ENCODE data around the gene RAB25. TPM values are rescaled to one million over a fixed set of nuclear protein-coding genes. Genes with fewer than 3 reads are reported as not detected.
A peak's percentile ranks its signal among the peaks of the same experiment; 100 is the strongest.
"Not testable (repeated sequence)": the region's sequence is repeated elsewhere in the genome, so short reads cannot be mapped to it uniquely, and the experiment has no call there.

The RAB25 gene
- not detected for polyA plus RNA-seq (2013, experiment 1 of 2; ENCODE audit: insufficient read length)
- polyA plus RNA-seq (2013, experiment 2 of 2; ENCODE audit: insufficient read length): not detected

DNA sequence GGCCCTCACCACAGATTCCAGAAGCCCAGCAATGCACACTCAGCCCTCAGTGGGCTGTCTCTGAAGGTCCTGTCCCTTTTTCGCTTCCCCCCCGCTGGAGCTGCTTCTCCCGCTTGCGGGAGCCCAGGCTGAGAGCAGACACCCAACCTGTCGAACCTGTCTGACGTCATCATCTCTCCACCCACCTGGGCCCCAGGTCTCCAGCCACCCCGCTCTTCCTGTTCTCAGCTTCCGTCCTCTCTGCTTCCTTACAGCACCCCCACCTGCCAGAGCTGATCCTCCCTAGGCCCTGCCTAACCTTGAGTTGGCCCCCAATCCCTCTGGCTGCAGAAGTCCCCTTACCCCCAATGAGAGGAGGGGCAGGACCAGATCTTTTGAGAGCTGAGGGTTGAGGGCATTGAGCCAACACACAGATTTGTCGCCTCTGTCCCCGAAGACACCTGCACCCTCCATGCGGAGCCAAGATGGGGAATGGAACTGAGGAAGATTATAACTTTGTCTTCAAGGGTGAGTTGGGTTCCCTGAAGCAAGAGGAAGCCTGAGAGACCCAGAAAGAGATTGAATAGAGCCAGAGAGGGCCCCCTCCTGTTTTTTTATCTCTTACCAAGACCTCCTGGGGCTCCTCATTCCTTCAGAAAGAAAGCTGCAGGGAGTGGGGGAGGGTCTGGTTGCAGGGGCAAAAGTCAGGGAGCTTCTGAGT is at the start of gene RAB25:
Gene RAB25 (plus strand): TSS at position 224 of the 700 bp plus-strand sequence. CDS start 241 bp downstream, at position 465.
- DNase-seq: no peak

DNA sequence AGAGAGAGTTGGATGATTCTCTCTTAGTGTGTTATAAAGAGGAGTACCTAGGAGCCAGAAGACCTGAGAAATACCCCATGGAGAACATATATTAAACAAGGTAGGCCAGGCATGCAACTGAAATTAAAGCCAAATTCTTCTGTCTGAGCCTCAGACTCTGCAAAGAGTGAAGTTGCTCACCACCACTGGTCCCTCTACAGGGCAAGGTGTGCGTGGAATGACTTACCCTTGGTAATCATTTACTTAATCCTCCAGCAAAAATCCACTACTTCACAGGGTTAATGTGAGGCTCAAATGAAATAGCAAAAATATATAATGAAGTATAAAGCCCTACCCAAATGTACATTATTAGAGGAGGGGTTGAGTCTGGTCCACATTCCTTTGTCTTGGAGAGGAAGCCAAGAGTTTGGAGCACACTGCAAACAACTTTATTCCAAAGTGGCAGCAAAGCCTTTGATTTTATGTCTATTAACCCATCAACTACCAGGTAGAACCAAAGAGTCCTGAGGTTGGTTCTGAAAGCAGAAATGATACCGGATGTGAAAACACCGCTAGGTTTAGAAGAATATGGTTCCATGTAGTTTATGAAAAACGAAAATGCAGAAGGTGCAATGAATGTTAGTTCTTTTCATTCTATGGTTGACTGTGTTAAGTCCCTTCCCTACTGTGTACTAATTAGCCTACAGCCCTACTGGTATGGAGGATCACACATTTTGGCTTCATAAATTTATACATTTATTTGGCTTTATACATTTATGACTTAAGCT is 48.7 kb upstream of the RAB25 start:
- no peak for DNase-seq

DNA sequence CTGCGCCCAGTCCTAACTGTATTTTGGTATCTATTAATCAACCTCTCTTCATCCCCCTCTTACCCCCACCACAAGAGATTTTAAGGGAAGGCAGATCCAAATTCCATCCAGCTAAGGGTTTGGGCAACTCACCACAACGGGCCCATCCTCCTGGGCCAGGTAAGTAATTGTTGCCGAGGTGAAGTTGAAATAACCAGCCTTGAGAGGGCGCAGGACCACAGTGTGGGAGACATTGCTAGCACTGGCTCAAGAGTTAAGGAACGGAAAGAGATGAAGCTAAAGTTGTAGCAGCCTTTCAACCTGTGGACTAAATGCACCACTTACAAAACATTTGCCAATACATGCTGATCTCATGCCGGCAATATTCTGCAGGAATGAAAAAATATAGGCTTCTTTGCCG is 46.1 kb upstream of the RAB25 start:
- no peak for DNase-seq

DNA sequence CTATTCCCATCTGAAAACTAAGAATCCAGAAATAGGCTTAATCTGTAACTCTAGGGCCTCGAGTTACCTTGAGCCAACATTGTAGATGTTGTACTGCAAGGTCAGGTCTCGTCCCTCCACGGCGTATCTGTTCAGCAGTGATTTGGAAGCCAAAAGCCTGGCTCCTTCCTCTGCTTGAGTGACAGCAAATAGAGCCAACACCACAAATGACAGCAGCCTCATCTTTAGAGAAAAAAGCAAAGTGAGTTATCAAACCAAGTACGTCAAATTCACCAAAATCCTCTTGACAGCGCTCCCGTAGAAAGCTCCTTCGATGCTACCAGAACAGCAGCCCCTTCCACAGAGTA is 41.0 kb upstream of the RAB25 start:
- DNase-seq: no peak

DNA sequence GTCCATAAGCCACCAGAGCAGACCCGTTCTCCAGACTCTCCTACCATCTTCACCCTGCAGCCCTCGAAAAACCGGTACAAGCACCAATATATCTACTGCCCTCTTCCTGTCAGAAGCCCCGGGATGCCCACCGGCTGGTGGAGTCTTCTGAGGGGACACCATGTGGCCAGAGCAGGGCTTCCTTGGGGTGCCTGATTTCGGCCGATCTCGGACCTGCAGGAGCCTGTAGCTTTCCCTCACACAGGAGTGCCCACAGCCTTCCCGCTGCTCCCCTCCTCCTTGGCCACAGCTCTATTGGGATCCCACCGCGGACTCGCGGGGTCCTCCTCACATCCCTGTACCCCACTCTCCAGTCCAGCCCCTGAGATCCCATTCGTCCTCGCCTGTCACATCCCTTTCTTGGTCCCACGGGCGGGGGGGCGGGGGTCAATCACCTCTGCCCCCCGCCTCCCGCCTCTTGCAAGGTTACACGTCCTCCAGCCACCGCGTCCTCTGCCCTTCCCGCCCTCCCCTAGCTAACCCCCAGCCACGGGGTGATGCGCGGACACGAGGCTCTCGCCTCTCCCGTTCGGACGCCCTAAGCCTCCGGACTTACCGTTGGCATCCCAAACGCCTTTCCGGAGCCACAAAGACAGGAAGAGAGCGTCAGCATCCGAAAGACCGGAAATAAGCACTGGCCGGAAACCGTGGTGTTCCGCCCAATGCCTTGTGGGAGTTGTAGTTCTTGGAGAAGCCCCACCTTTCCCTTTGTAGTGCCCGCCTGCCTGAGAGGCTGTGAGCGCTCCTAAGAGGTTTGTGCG is 40.5 kb upstream of the RAB25 start, which contains the start of gene SSR2:
Gene SSR2 (minus strand): TSS at position 659 of the 800 bp plus-strand sequence. CDS start 784 bp downstream, outside the sequence.
- peak; percentile 90 for DNase-seq

DNA sequence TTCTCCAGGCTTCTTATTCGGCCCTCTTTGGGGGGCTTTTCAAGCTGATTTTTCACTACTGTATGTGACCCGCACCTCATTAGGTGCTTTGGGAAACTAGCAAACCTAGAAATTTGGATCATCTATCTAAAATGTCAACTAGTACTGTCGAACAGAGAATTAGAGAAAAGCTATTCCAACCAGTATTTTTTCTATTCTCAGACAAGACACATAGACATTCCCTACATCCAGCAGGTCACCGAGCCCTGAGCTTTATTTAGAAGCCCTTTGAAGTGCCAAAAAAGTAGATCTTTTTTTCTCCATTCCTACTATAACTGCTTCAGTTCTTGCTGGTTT is 39.9 kb upstream of the RAB25 start:
- DNase-seq: no peak

DNA sequence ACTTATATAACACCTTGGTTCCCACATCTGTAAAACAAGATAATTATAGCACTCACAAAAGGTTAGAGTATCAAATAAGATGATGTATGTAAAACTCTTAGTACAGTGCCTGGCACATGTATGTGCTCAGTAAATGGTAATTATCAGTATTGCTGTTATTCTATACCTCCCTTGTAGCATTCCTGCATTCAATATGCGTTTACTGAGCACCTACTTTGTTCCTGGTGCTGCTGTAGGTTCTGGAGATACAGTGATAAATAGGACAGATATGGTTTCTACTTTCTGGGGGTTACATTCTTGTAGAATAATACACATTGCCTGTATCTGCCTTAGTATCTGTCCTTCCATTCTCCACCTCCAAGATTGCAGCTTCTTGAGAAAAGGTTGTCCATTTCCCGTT is 39.0 kb upstream of the RAB25 start:
- no peak for DNase-seq

DNA sequence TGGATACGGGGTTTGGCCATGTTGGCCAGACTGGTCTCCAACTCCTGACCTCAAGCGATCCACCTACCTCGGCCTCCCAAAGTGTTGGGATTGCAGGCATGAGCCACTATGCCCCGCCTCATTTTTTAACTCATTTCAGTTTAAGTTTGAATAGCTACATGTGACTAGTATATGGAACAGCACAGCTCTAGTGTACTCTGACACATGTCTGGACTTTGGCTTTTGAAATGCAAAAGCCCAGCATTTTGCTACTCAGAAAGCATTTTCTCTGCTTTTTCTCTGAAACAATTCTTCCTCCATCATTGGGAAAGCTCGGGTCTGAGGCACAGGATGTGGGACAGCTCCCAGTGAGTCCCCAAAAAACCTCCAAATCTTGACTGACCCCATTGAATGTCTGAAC is 36.2 kb upstream of the RAB25 start:
- no peak for DNase-seq

DNA sequence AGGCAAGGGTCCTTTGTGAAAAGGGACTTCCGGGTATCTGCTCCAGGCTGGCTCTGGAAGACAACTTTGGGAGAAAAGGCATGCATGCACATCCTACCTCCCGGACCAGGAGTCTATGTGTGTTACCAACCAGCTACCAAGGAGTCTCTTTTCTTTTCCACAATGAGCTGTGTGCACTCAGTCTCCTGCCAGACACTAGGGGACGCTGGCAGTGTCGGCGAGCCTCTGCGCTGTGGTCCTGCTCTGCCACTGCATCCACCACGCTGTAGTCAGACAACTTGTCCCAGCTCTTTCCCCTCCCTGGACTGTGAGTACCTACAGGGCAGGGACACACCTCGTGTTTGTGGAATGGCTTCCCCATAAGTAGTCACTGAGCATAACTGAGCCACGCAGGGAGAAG is 35.1 kb upstream of the RAB25 start:
- DNase-seq: peak; percentile 20

DNA sequence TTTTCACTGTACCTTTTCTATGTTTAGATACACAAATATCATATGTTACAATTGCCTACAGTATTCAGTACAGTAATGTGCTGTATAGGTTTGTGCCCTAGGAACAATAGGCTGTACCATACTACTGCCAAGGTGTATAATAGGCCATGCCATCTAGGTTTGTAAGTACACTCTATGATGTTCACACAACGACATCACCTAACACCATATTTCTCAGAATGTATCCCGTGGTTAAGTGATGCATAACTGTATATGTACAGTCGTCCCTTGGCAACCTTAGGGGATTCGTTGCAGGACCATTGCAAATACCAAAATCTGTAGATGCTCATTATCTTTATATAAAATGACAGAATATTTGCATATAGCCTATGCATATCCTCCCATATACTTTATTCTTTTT is 34.4 kb upstream of the RAB25 start:
- peak; percentile 4 for DNase-seq

DNA sequence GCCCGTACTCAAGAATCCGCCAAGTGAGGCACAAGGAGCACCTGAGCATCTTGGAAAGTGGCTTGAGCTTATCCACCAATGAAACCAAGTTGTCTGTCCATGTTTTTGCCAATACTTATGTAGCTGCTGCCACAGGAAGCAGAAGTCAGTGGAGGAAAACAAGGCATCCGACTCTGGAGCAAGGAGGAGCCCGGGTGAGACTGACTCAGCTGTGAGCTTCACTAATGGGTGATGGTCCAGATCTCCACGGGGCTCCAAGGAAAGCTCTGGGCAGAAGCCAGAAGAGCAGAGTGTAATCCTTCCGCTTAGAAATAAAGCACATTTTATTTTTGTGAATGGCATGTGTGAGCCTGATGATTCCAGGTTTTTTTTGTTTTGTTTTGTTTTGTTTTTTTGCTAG is 27.9 kb upstream of the RAB25 start:
- DNase-seq: peak; percentile 8

DNA sequence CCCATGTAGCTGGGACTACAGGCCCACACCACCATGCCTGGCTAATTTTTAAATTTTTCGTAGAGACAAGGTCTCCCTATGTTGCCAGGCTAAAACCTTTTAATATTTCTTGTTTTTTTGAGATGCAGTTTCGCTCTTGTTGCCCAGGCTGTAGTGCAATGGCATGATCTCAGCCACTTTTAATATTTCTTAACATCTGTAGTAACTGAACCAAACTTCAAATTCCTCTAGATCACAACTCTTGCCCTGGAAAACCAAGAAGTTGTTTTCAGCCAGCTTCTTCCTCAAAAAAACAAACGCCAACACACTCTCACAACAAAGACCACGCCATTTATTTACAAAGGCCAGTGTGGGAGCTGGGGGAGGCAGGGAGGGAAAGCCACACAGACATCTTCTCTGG is 26.0 kb upstream of the RAB25 start:
- DNase-seq: not testable (repeated sequence)

DNA sequence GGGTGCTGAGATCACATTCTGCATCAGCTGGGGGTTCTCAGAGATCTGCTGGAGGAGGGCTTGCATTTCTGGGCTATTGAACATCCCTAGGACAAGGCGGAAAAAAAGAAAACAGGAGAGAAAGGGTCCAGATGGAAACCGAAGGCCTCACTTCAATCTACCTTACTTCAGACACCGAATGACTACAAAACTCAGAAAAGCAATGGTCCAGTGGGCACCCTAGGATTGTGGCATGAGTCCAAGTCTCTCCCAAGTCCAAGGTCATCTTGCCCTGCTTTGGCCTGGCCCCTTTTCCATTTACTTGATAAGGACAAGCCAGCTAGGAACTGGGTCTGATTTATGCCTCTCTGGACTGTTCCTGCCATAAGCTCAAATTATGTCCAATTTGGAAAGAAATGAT is 18.1 kb upstream of the RAB25 start:
- no peak for DNase-seq

DNA sequence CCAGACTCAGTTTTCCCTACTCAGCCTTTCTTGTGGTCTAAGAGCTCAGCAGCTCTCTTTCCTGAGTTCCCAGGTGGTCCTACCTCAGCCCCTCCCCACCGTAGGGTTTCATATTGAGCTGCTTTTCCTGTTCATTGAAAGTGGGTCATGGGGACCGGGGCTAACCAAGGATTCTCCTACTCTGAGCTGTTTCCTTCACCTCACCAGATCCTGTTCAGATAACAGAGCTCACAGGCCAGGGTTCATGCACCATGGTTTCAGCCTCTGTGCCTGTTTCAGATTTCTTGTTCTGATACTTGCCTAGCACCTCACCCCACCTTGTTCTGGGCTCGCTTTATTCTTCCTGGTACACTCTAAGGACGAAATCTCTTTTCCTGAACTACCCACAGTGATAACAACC is 15.9 kb upstream of the RAB25 start:
- DNase-seq: no peak

DNA sequence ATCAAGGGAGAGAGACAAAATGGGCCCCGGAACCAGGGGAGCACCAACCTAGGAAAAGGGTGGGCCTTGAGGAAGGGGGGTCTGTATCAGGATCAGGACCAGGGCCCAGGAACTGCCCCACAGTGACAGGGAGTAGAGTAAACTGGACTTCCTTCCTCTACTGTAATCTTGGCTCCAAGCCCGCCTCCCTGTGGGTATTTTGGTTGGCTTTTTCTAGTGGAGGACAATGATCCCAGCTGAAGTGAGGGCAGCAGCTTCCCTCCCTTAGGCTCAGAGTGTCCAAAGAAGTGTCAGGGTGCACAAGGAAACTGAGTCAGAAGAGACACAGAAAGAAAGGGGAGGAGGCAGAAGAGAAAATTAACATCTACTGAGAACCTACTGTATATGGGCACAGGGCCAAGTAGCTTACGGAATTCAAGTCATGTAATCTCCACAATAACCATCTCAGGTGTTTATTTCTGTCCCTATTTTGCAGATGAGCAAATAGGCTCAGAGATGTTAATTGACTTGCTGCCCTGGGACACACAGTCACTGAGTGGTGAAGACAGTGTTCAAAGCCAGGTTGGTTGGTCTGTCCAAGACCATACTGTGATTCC is 12.2 kb upstream of the RAB25 start:
- DNase-seq: no peak

DNA sequence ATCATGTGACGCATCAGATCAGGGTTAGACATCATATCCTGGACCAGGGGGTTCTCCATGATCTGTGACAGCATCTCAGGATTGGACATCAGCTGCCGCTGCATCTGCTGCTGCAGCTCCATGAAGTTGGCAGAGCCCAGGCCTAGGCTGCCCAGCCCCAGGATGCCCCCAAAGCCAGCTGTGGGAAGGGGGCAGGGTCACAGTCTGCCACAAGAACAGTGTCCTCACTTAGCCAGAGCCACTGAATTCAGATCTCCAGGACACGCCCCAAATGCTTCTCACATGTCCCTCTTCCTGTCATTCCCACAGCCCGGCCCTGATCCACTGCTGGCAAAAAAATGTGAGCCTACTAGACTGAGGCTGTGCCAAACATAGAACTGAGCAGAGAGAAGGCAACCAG is 10.6 kb upstream of the RAB25 start:
- DNase-seq: no peak

DNA sequence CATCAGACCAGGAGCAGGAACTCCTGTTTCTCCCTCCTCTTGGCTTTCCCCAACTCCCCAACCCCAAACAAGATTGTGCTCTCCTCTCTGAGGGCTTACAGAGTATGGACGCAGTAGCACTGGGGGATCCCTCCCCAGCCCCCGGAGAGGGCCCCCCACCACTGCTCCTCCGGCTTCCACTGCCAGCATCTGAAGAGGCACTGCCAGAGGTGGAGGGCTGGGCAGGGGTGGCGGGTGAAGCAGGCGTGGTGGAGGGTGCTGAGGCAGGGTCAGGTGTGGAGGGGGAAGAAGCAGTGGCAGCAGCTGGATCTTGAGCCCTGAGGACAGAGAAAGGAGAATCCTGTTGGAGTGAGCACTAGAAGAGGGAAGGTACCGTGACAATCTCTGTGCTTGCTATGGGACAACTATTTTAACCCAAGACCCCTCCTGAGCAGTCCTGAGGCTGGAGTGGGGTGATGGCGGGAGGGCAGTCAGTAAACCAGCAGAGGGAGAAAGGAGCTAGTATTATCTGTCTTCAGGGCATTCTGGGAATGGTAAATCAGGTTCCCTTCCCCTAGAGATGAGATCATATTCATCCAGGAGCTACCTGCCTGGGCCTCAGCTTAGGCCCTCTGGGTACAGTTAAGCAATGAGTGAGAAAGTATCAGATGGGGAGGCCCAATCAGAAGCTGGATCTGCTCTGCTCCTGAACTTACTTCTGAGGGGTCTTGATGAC is 9.8 kb upstream of the RAB25 start:
- no peak for DNase-seq

DNA sequence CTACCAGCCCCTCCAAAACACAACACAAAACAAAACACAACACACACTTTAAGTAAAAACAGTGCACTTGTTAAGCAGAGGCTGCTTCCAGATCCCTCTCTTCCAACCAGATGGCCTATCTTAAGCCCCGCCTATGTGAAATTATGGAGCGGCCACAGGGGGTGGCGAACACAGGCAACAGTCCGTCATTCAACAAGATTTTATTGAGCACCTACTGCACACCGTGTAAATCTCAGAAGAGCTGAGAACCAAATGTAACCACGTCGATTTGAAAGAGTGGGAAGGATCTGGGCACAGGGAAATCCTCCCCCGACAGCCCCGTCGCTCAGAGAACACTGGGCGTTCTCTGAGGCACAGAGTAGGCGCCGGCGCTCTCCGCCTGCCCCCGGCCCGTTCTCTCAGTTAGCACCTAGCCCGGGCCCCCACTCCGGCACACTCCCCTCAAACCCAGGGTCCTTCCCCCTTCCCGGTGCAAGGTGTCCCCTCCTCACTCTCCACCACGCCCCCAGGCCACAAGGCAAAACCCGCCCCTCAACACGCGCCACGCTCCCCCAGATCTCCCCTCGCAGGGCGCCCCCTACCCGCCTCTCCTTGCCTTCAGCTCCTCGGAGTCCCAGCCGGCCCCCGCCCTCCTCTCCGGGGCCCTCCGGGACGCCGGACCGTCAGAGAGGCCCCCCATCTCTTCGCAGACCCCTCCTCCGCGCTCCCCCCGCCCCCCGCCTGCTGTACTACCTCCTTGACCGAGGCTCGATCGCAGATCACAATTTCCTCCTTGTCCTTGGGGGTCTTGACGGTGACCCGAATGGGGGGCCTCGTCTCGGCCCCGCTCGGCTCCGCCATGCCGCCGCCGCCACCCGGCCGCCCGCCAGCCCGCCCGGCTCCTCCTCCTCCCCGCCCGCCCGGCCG is 7.8 kb upstream of the RAB25 start:
- DNase-seq: peak; percentile 58

DNA sequence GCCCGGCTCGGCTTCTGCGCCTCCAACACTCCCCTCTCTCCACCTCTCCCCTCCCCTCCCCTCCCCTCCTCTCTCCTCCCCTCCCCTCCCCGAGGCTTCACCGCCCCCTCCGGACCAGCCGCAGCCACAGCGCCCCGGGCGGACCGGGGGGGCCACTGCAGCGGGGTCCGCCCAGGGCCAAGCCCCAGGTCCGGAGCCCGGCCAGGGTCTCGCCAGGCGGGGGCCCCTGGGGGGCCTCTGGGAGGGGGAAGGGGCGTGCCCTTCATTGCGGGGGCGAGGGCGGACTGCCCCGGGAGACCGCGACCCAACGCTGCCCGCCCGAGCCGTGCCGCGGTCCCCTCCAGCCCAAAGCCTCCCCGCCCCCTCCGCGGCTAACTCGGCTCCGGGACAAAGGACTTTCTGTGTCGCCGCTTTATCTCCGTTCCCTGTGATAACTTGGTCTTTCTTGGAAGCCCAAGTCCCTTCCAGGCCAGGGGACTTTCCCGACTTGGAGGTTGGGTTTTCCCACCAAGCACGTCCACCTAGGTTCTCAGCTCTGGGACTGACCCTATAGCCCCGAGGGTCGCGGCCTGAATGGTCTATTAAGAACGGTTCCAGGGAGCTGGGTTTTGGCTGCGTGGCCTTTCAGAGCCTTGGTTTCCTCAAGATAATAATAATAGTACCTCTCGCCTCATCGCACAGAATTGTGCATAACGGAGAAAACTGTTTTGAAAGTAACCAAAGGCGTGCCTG is 7.0 kb upstream of the RAB25 start, which contains the start of gene UBQLN4:
Gene UBQLN4 (minus strand): TSS at position 31 of the 732 bp plus-strand sequence. CDS start 97 bp downstream, outside the sequence.
- DNase-seq: peak; percentile 90
